BJ (cell line): Measurements from ENCODE around the gene ENO4. TPM values are rescaled to one million over a fixed set of nuclear protein-coding genes. Genes with fewer than 3 reads are reported as not detected.

Experiments
- CTCF ChIA-PET: fragments of 350-600 bp; formaldehyde crosslinking; extraction: SDS; loops from one replicate; lab custom pipeline; 2021; ENCODE audit warnings: antibody characterized with exemption, inconsistent platforms; lab: Yijun Ruan, JAX
- POLR2A ChIA-PET: fragments of 300-600 bp; sonication (Branson Sonifier 250); formaldehyde crosslinking; extraction: SDS; loops from one replicate; lab custom pipeline; 2021; ENCODE audit warnings: antibody characterized with exemption; lab: Charles Lee
- DNase-seq: peaks from one replicate; pipeline ENCODE4 v3.0.0-alpha.2; 2011; ENCODE audit warnings: low read depth
- H3K27me3 ChIP-seq: 2 replicates; pipeline ENCODE4 v1.6.0; 2011; ENCODE audit warnings: low read length; ENCODE audit not compliant: control insufficient read depth, insufficient read depth
- H3K36me3 ChIP-seq: 2 replicates; pipeline ENCODE4 v1.5.1; 2011; ENCODE audit warnings: low read length; ENCODE audit not compliant: control insufficient read depth, insufficient read depth
- H3K4me3 ChIP-seq: 2 replicates; pipeline ENCODE4 v1.5.1; 2011; ENCODE audit warnings: low read depth, mild to moderate bottlenecking, control low read depth, low read length
- polyA plus RNA-seq: library from polyadenylated mRNA; depleted of rRNA; stranded (reverse); fragments of >200 nt; gene quantifications from 2 replicates; pipeline ENCODE4 v1.2.3, GENCODE V29; 2011
- TF ChIP-seq, protein P1 (sequence below): IDR thresholded peaks from 2 replicates; pipeline ENCODE4 v1.5.1; 2011; ENCODE audit warnings: low read depth, mild to moderate bottlenecking, control low read depth, inconsistent platforms, low read length, moderate library complexity; ENCODE audit not compliant: insufficient read depth

Gene ENO4
- polyA plus RNA-seq, 1 experiment, result 0.29 TPM

DNA sequence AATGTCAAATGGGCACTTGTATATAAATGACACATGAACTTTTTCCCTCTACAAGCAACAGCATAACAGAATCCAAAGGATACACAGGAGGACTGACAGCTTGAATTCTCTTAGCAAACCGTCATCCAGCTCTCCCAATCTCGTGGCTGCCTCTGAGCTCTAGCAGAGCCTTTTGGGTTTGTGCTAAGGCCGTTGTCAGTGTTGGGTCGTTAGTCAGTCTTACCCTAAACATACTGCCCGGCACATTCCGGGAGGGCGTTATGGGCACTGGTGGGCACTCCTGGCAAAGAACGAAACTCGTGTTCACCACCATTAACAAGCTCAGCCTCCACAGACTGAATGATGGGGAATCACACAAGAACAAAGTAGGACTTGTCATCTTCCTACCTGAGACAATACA lies 19.6 kb upstream of the ENO4 start:
- no peaks in the 10 kb centered on the region for H3K27me3 ChIP-seq

DNA sequence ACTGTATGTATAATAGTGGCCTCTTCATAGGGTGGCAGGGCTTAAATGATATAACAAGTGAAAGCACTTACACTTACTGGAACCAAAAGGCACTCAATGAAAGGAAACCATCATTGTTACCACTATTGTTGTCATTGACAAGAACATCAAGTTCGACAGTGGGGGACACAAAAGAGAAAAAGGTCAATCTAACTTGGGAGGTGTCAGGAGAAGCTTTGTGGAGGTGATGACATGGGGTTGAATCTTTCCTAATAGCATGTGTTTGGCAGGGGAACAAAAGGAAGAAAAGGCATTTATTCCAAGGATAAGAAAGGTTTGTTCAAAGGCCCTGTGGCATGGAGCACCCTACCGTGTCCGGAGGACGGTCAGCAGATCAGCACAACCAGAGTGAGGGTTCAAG lies 18.2 kb upstream of the ENO4 start:
- no peaks in the 10 kb centered on the region for H3K36me3 ChIP-seq
- ChIA-PET POLR2A (interaction anchor here (0.6 kb wide), 1 partner anchor 10 kb away, joined by 3 read pairs; no protein-coding TSS in a partner anchor), CTCF (interaction anchor here (0.6 to 2.4 kb wide), 2 partner anchors 58 to 344 kb away, joined by 3 to 6 read pairs; no protein-coding TSS in a partner anchor)
- H3K4me3 ChIP-seq, result no peak overlapping the region
- no peak for DNase-seq
- H3K27me3 ChIP-seq, result peaks cover 2% of the 10 kb centered on the region; the same call in 1 of the 2 replicates
- TF ChIP-seq, protein P1, sequence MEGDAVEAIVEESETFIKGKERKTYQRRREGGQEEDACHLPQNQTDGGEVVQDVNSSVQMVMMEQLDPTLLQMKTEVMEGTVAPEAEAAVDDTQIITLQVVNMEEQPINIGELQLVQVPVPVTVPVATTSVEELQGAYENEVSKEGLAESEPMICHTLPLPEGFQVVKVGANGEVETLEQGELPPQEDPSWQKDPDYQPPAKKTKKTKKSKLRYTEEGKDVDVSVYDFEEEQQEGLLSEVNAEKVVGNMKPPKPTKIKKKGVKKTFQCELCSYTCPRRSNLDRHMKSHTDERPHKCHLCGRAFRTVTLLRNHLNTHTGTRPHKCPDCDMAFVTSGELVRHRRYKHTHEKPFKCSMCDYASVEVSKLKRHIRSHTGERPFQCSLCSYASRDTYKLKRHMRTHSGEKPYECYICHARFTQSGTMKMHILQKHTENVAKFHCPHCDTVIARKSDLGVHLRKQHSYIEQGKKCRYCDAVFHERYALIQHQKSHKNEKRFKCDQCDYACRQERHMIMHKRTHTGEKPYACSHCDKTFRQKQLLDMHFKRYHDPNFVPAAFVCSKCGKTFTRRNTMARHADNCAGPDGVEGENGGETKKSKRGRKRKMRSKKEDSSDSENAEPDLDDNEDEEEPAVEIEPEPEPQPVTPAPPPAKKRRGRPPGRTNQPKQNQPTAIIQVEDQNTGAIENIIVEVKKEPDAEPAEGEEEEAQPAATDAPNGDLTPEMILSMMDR, result no peak

More for the DNA sequence above, 19.6 kb upstream of the ENO4 start:
- H3K36me3 ChIP-seq, result no peaks in the 10 kb centered on the region
- no peak for DNase-seq
- H3K4me3 ChIP-seq, result no peak overlapping the region
- TF ChIP-seq, protein P1, result no peak
- CTCF ChIA-PET, result interaction anchor here (0.7 to 2.4 kb wide), 2 partner anchors 28 to 345 kb away, joined by 4 to 6 read pairs; no protein-coding TSS in a partner anchor
- POLR2A ChIA-PET, result no interaction called here

DNA sequence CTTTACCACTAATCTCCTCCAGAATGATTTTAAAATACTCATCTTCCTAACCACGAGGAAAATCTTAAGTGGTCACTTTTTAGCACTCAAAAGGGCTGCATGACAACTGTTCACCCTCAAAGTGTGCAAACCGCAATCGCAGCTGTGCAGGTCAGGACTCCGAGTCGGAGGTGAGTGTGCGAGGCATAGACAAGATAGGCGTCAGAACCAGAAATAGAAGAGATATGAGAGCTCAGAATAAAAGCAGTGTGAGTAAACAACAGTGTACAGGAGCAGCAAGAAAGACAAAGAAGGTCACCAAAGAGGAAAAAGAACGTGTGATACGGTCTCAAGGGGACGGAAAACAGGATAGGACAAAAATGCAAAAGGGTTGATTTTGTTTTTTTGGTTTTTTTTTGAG lies 17.5 kb upstream of the ENO4 start:
- TF ChIP-seq, protein P1, result no peak
- no peak for DNase-seq
- CTCF ChIA-PET, result interaction anchor here (2.0 kb wide), 1 partner anchor 35 kb away, joined by 5 read pairs; no protein-coding TSS in a partner anchor
- Histone ChIP-seq H3K36me3 (no peaks in the 10 kb centered on the region), H3K4me3 (no peak overlapping the region), H3K27me3 (peaks cover 2% of the 10 kb centered on the region; the same call in 1 of the 2 replicates)
- POLR2A ChIA-PET, result no interaction called here

DNA sequence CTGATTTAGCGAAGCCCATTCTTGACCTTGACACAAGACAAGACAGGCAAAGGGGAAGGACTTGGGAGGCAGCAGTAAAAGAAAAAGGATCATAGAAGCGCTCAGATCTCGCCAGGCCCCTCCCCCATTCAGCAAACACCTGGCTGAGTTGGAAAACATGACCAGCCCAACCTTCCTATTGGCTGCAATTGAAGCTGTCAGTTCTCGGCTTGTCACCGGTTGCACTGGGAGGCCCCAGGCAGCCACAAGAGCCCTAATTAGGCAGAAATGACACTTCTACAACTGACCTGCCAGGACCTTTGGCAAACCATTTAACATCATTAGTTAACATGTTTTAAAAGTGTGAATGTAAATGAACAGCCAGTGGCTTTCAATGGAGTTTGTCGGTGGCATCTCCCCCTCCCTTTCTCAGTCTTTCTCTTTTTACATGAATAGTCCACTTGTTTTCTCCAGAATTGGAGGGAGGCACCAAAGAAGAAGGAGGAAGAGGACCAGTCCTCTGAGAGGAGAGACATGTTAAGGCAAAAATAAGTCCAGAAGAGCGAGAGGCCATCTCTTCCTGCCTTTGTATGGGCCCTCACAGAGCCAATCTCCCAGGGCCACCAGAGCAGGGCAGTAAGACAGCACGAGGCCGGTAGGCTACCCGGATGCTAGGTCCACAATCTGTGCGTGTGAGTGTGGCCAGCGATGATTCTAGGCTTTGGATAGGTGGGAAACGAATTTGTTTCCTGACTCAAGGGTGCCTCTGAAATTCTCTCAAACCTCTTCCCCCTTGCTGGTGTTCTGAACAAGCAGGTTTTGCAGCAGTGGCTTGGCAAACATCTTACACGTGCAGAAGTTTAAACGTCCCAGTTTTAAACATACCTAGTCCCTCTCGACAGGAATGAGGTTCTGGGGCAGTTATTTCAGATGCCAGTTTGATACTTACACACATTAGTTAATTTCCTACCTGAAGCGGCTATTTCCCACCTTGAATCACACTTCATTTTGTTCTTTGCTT lies 15.0 kb upstream of the ENO4 start:
- DNase-seq, result no peak
- ChIA-PET POLR2A (no interaction called here), CTCF (no interaction called here)
- TF ChIP-seq, protein P1, result no peak
- Histone ChIP-seq H3K4me3 (no peak overlapping the region), H3K27me3 (peaks cover 2% of the 10 kb centered on the region; the same call in 1 of the 2 replicates), H3K36me3 (no peaks in the 10 kb centered on the region)

DNA sequence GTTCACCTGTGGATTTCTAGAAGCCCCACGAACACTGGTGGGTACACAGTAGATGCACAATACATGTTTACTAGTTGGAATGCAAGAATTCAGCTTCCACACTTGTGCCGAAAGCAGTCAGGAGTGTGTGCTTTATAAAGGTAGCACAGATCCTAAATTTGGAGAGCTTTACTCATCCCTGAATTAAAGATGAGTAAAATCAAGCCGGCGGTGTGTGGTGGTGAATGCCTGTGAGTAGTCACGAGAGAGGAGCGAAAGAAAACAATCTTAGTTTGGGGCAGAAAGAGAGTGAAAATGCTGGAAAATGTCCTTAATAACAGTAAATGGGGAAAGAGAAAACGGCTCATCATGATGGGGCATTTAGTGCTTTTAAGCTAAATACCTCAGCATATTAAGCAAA lies 13.6 kb upstream of the ENO4 start:
- H3K36me3 ChIP-seq, result no peaks in the 10 kb centered on the region
- TF ChIP-seq, protein P1, result no peak
- CTCF ChIA-PET, result interaction anchor here (0.6 to 1.3 kb wide), 4 partner anchors 39 to 339 kb away, joined by 3 to 8 read pairs (median 5); no protein-coding TSS in a partner anchor
- POLR2A ChIA-PET, result interaction anchor here (0.5 kb wide), 1 partner anchor 10 kb away, joined by 6 read pairs; no protein-coding TSS in a partner anchor
- no peak overlapping the region for H3K4me3 ChIP-seq
- no peak for DNase-seq
- H3K27me3 ChIP-seq, result peaks cover 2% of the 10 kb centered on the region; the same call in 1 of the 2 replicates
